ENCODE data around the gene MAU2. TPM values are rescaled to one million over a fixed set of nuclear protein-coding genes. Genes with fewer than 3 reads are reported as not detected.

Gene MAU2
- total and polyA plus RNA-seq, 2 donors (not counting 1 experiment from before 2014, with no cell fraction given): 11.1 to 29.4 TPM

DNA sequence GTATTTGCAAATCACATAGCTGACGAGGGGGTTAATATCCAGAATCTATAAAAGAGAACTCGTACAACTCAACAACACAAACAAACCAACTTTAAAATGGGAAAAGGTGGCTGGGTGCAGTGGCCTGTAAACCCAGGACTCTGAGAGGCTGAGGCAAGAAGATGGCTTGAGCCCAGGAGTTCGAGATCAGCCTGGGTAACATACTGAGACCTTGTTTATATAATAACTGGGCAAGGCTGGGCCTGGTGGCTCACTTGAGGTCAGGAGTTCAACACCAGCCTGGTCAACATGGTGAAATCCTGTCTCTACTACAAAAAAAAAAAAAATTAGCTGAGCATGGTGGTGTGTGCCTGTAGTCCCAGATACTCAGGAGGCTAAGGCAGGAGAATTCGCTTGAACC is 25.7 kb upstream of the MAU2 start:
- Histone ChIP-seq H3K36me3 (ENCODE audit: control insufficient read depth, insufficient read depth, low read length) (peaks cover 6% of the 10 kb centered on the region), H2AFZ (ENCODE audit: low read length) (no peak overlapping the region), H3K9me3 (ENCODE audit: control insufficient read depth, insufficient read depth, low read depth, low read length) (no peaks in the 10 kb centered on the region), H3K9ac (ENCODE audit: insufficient read depth, low read length) (no peak overlapping the region), H3K4me3 (replicated peaks in 1 of 4; ENCODE audit: control extremely low read depth in 1 of 4, insufficient read depth in 1 of 4, low read depth in 3 of 4, low read length in 4 of 4) (no peak overlapping the region), H3K27ac (ENCODE audit: insufficient read depth, low read length) (no peak overlapping the region), H3K4me2 (ENCODE audit: extremely low read depth, insufficient read depth, low read length) (no peak overlapping the region), H3K4me1 (ENCODE audit: control insufficient read depth, extremely low read depth, insufficient read depth, low read length) (no peaks in the 10 kb centered on the region), H4K20me1 (ENCODE audit: control insufficient read depth, extremely low read depth, insufficient read depth, low read length) (no peaks in the 10 kb centered on the region), H3K27me3 (ENCODE audit: control insufficient read depth, insufficient read depth, low read length) (no peaks in the 10 kb centered on the region), H3K79me2 (ENCODE audit: control insufficient read depth, insufficient read depth, low read length) (no peaks in the 10 kb centered on the region)
- DNase-seq (ENCODE audit: low read depth in 2 of 2): no peak
- no peak for TF ChIP-seq EZH2 (IDR thresholded peaks at IDR 0.05; ENCODE audit: low read length, missing control alignments)
- no peak for TF ChIP-seq CTCF (conservative IDR thresholded peaks at IDR 0.05 in 1 of 2, IDR thresholded peaks at IDR 0.05 in 1 of 2; ENCODE audit: low read depth in 1 of 2, low read length in 2 of 2)

- no peaks in the 10 kb centered on the region for H3K27me3 ChIP-seq (ENCODE audit: control insufficient read depth, insufficient read depth, low read length)
- no peak for DNase-seq (ENCODE audit: low read depth in 2 of 2)
These were observed 23.5 kb upstream of the MAU2 start for GRCh38 chr19:19296953-19297689.

GRCh38 chr19:19297759-19298158 is 22.9 kb upstream of the MAU2 start:
- Histone ChIP-seq H3K4me1 (ENCODE audit: control insufficient read depth, extremely low read depth, insufficient read depth, low read length) (no peaks in the 10 kb centered on the region), H3K4me2 (ENCODE audit: extremely low read depth, insufficient read depth, low read length) (no peak overlapping the region), H3K27me3 (ENCODE audit: control insufficient read depth, insufficient read depth, low read length) (no peaks in the 10 kb centered on the region), H3K9ac (ENCODE audit: insufficient read depth, low read length) (no peak overlapping the region), H3K36me3 (ENCODE audit: control insufficient read depth, insufficient read depth, low read length) (peaks cover 11% of the 10 kb centered on the region), H4K20me1 (ENCODE audit: control insufficient read depth, extremely low read depth, insufficient read depth, low read length) (no peaks in the 10 kb centered on the region), H3K4me3 (replicated peaks in 1 of 4; ENCODE audit: control extremely low read depth in 1 of 4, insufficient read depth in 1 of 4, low read depth in 3 of 4, low read length in 4 of 4) (no peak overlapping the region), H3K27ac (ENCODE audit: insufficient read depth, low read length) (no peak overlapping the region), H3K79me2 (ENCODE audit: control insufficient read depth, insufficient read depth, low read length) (no peaks in the 10 kb centered on the region), H2AFZ (ENCODE audit: low read length) (no peak overlapping the region), H3K9me3 (ENCODE audit: control insufficient read depth, insufficient read depth, low read depth, low read length) (no peaks in the 10 kb centered on the region)
- DNase-seq (ENCODE audit: low read depth in 2 of 2): no peak
- no peak for TF ChIP-seq EZH2 (IDR thresholded peaks at IDR 0.05; ENCODE audit: low read length, missing control alignments)
- TF ChIP-seq CTCF (conservative IDR thresholded peaks at IDR 0.05 in 1 of 2, IDR thresholded peaks at IDR 0.05 in 1 of 2; ENCODE audit: low read depth in 1 of 2, low read length in 2 of 2): no peak

More at GRCh38 chr19:19296953-19297689, 23.5 kb upstream of the MAU2 start:
- no peaks in the 10 kb centered on the region for H4K20me1 ChIP-seq (ENCODE audit: control insufficient read depth, extremely low read depth, insufficient read depth, low read length)
- TF ChIP-seq EZH2 (IDR thresholded peaks at IDR 0.05; ENCODE audit: low read length, missing control alignments) (no peak), CTCF (conservative IDR thresholded peaks at IDR 0.05 in 1 of 2, IDR thresholded peaks at IDR 0.05 in 1 of 2; ENCODE audit: low read depth in 1 of 2, low read length in 2 of 2) (no peak)
- H3K4me1 ChIP-seq (ENCODE audit: control insufficient read depth, extremely low read depth, insufficient read depth, low read length): no peaks in the 10 kb centered on the region
- no peak overlapping the region for H3K4me2 ChIP-seq (ENCODE audit: extremely low read depth, insufficient read depth, low read length)
- H3K9me3 ChIP-seq (ENCODE audit: control insufficient read depth, insufficient read depth, low read depth, low read length): no peaks in the 10 kb centered on the region
- H3K27ac ChIP-seq (ENCODE audit: insufficient read depth, low read length): no peak overlapping the region
- H3K36me3 ChIP-seq (ENCODE audit: control insufficient read depth, insufficient read depth, low read length): peaks cover 11% of the 10 kb centered on the region
- no peaks in the 10 kb centered on the region for H3K79me2 ChIP-seq (ENCODE audit: control insufficient read depth, insufficient read depth, low read length)
- no peak overlapping the region for H2AFZ ChIP-seq (ENCODE audit: low read length)
- no peak overlapping the region for H3K9ac ChIP-seq (ENCODE audit: insufficient read depth, low read length)
- no peak overlapping the region for H3K4me3 ChIP-seq (replicated peaks in 1 of 4; ENCODE audit: control extremely low read depth in 1 of 4, insufficient read depth in 1 of 4, low read depth in 3 of 4, low read length in 4 of 4)
